H1 (cell line): ENCODE measurements around the gene SH3RF3.

Experiments
- CREB1 ChIP-seq: IDR thresholded peaks from 2 replicates; pipeline ENCODE4 v1.6.1; 2012; ENCODE audit warnings: inconsistent platforms
- CTCF ChIP-seq, 3 experiments: IDR thresholded peaks; 1 replicate in 2 of 3; 2 replicates in 1 of 3; pipeline versions ENCODE4 v1.5.1 to v1.6.1; 2011; ENCODE audit warnings: low read length in 3 of 3, mild to moderate bottlenecking in 3 of 3, inconsistent platforms in 2 of 3, low read depth in 1 of 3, moderate library complexity in 1 of 3; ENCODE audit not compliant: insufficient read depth in 1 of 3; ENCODE audit errors: control extremely low read depth in 1 of 3
- EGR1 ChIP-seq: IDR thresholded peaks from 2 replicates; pipeline ENCODE4 v1.6.1; 2011; ENCODE audit warnings: low read depth, low read length, borderline replicate concordance
- EZH2 ChIP-seq: fragments of 200-600 bp; sonication (generic); IDR thresholded peaks from 2 replicates; pipeline ENCODE4 v1.7.1; 2012; ENCODE audit warnings: low read depth, mild to moderate bottlenecking, moderate library complexity, low read length, inconsistent platforms; ENCODE audit not compliant: severe bottlenecking
- KDM1A ChIP-seq: fragments of 200-600, 300-600 bp; sonication (generic); IDR thresholded peaks from 2 replicates; pipeline ENCODE4 v1.7.1; 2016; ENCODE audit warnings: mild to moderate bottlenecking, low read length, borderline replicate concordance
- POLR2A ChIP-seq, 2 experiments: IDR thresholded peaks; 1 replicate in 1 of 2; 2 replicates in 1 of 2; pipeline ENCODE4 v1.6.1; 2011; ENCODE audit warnings: low read depth in 2 of 2, low read length in 2 of 2, mild to moderate bottlenecking in 2 of 2; ENCODE audit errors: control extremely low read depth in 1 of 2
- RFX5 ChIP-seq: IDR thresholded peaks from 2 replicates; pipeline ENCODE4 v1.6.1; 2011; ENCODE audit warnings: low read depth, low read length, improper control_type of control experiment, borderline replicate concordance
- SIN3A ChIP-seq, 2 experiments: IDR thresholded peaks in 1 of 2; conservative IDR thresholded peaks in 1 of 2; 2 replicates each; pipeline ENCODE4 v1.6.1; 2011 to 2012; ENCODE audit warnings: low read length in 2 of 2, improper control_type of control experiment in 1 of 2, low read depth in 1 of 2, mild to moderate bottlenecking in 1 of 2
- TBP ChIP-seq: IDR thresholded peaks from 2 replicates; pipeline ENCODE4 v1.6.1; 2011; ENCODE audit warnings: low read depth, low read length, improper control_type of control experiment
- TCF12 ChIP-seq: IDR thresholded peaks from 2 replicates; pipeline ENCODE4 v1.6.1; 2011; ENCODE audit warnings: low read depth, mild to moderate bottlenecking, low read length

GRCh38 chr2:109326306-109326705 lies 197.3 kb downstream of the SH3RF3 start:
- TF ChIP-seq CREB1 (no peak), CTCF (IDR thresholded peaks at IDR 0.05; ENCODE audit: control extremely low read depth in 1 of 3, insufficient read depth in 1 of 3, low read depth in 1 of 3, low read length in 3 of 3) (no peak), KDM1A (no peak), EZH2 (no peak), EGR1 (no peak), POLR2A (IDR thresholded peaks at IDR 0.05; ENCODE audit: control extremely low read depth in 1 of 2, low read depth in 2 of 2, low read length in 2 of 2) (no peak), RFX5 (no peak), TBP (no peak), TCF12 (no peak), SIN3A (conservative IDR thresholded peaks at IDR 0.05 in 1 of 2, IDR thresholded peaks at IDR 0.05 in 1 of 2; ENCODE audit: low read depth in 1 of 2, low read length in 2 of 2) (no peak)
